ENCODE measurements around the gene DIPK1B.

DIPK1B gene

DNA sequence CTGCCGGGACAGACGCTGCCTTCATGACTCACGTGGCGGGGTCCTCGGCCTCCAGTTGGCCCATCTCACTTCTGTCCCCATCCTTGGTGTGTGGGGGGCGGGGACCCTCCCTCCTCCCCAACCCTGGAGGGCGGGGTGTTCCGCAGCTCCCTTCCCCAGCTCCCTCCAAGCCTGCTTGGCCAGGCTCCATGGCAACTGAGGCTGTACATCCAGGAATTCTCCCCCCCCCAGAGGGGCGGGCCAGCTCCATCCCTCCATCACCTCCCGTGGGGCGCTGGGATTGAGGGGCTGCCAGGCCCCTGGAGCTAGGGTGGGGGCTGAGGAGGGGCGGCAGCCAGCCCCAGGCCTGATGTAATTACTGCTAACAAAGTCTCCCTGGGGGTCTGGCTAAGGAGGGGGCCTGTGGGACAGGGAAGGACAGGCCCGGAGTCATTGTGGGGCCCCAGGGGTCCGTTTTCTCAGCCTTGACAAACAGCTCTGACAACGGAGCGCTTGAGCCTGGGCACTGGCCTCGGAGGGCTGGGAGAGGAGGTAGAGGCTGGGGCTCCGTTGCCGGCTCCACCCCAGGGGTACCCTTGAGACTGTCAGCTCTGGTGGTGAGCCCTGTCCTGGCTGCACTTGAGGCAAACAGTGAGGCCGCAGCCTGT lies 8.0 kb downstream of the DIPK1B start:
- peak; percentile 66 for DNase-seq (ENCODE audit: low read depth, low spot score)

GRCh38 chr9:136720898-136721338 lies 8.5 kb downstream of the DIPK1B start:
- DNase-seq (ENCODE audit: low read depth, low spot score): no peak

GRCh38 chr9:136721339-136722092 lies 9.1 kb downstream of the DIPK1B start:
- DNase-seq (ENCODE audit: low read depth, low spot score): peak; percentile 73

- no peak for DNase-seq (ENCODE audit: low read depth, low spot score)
These were observed 10.0 kb downstream of the DIPK1B start for GRCh38 chr9:136722093-136722968.

GRCh38 chr9:136722969-136723356 lies 10.6 kb downstream of the DIPK1B start:
- no peak for DNase-seq (ENCODE audit: low read depth, low spot score)

- DNase-seq (ENCODE audit: low read depth, low spot score): no peak
These were observed 11.1 kb downstream of the DIPK1B start for GRCh38 chr9:136723362-136723976.

- DNase-seq (ENCODE audit: low read depth, low spot score): no peak
These were observed 11.6 kb downstream of the DIPK1B start for GRCh38 chr9:136723989-136724388.

DNA sequence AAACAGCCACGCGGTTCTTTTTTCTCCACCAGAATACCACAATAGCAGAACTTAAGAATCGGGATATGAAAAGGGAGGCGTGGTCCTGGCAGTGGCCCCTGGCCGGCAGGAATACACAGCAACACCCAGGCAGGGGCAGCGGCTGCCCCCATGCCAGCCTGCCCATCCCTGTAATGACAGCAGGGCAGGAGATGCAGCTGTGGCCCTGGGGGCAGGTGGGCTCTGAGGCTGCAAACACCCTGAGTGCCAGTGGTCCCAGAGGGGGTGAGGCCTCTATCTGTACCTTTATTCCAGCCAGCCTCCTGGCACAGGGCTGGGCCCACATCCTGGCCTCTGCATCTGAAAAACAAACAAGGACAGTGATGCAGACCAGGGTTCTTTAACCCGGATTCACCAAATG lies 12.4 kb downstream of the DIPK1B start:
- no peak for DNase-seq (ENCODE audit: low read depth, low spot score)

DNA sequence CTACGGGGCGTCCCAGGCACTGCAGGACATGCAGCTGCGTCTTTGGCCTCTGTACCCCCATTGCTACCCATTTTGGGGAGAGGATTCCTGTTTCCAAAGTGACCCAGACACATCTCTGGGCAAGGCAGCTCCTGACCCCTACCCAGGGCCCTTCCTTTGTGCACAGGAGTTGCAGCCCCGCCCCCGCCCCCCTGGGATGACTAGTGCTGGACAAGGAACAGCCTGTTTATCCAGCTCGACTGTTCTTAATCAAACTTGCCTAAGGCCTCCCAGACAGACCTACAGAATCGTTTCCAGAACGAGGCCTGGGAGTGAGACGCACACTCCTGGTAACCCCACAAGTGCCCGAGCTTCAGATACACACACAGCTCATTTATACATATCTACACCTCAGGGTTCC lies 13.2 kb downstream of the DIPK1B start:
- peak; percentile 56 for DNase-seq (ENCODE audit: low read depth, low spot score)

- DNase-seq (ENCODE audit: low read depth, low spot score): no peak
These were observed 13.7 kb downstream of the DIPK1B start for GRCh38 chr9:136726118-136726517.

- peak; percentile 51 for DNase-seq (ENCODE audit: low read depth, low spot score)
These were observed 14.3 kb downstream of the DIPK1B start for GRCh38 chr9:136726631-136727191.

GRCh38 chr9:136728080-136728547 lies 15.7 kb downstream of the DIPK1B start:
- DNase-seq (ENCODE audit: low read depth, low spot score): peak; percentile 96

DNA sequence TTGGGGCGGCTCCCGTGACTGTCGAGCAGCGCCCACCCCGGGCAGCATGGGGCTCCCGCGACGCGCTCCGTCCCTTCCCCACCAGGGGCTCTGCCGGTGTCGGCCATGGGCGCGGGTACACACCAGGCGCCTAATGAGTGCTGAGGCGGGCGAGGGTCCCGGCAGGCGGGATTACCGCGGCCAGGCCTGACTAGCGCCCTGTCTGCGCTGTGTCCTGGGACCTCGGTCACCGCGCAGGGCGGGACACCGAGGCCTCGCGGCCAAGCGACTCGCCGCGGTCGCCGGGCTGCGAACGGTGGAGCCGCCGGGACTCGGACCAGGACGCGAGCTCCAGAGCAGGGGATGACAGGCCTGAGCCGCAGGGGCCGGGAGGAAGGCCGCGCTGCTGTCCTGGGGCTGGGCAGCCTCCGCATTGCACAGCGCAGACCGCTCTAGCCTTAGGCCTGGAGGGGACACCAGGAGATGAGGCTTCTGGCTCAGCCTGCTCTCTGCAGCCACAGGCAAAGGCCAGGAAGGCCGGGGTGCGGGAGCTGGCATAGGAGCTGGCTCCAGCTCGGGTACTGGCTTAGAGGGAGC lies 16.3 kb downstream of the DIPK1B start:
- peak; percentile 64 for DNase-seq (ENCODE audit: low read depth, low spot score)

DNA sequence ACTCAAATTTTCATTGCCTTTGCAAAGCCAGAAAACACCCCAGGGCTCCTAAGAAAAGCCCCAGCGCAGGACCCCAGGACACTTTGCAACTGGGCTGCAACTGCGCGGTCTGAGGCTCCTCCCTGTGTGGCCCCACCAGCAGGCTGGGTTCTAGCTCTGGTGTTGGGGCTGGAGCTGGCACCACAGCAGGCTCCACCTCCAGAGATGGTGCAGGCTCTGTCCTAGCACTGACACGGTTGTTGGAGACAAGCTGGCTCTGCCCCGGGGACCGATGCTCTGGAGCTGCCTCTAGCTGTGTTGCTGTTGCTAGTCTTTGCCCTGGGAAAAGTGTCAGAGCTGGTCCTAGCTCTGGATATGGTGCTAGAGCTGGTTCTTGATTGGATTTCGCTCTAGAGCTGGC lies 16.8 kb downstream of the DIPK1B start:
- no peak for DNase-seq (ENCODE audit: low read depth, low spot score)

GRCh38 chr9:136729926-136730325 lies 17.6 kb downstream of the DIPK1B start:
- no peak for DNase-seq (ENCODE audit: low read depth, low spot score)

DNA sequence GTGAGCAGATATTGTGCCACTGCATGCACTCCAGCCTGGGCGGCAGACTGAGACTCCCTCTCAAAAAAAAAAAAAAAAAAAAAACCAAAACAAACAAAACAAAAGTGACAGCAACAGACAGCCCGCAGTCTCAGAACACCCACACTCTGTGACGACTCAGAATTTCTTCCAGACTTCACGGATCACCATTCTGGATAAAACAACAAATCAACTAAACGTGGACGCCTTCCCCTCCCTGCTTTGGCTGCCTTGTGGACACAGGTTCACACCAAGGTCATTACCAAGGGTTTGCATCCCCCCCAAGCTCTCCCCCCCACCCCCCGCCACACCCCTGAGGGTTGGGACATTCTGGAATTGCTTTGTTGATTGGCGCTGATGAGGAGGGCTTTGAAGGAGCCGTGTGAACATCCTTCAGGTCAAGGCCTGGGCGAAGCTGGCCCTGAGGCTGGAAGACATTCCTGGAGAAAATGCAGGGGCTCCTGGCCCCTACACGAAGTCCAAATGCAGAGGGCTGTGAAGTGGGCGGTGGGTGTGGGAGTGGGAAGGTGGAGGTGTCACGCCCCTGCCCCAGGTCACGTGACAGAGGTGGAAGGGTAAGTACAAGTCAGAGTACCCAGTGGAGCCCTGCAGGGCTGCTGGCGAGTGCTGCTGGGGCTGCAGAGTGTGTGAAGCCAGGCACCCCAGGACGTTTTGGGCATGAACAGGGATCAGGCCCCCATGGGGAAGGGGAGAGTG lies 20.2 kb downstream of the DIPK1B start:
- DNase-seq (ENCODE audit: low read depth, low spot score): no peak

- DNase-seq (ENCODE audit: low read depth, low spot score): no peak
These were observed 21.2 kb downstream of the DIPK1B start for GRCh38 chr9:136733611-136734010.

GRCh38 chr9:136734837-136735496 lies 22.6 kb downstream of the DIPK1B start:
- DNase-seq (ENCODE audit: low read depth, low spot score): no peak

DNA sequence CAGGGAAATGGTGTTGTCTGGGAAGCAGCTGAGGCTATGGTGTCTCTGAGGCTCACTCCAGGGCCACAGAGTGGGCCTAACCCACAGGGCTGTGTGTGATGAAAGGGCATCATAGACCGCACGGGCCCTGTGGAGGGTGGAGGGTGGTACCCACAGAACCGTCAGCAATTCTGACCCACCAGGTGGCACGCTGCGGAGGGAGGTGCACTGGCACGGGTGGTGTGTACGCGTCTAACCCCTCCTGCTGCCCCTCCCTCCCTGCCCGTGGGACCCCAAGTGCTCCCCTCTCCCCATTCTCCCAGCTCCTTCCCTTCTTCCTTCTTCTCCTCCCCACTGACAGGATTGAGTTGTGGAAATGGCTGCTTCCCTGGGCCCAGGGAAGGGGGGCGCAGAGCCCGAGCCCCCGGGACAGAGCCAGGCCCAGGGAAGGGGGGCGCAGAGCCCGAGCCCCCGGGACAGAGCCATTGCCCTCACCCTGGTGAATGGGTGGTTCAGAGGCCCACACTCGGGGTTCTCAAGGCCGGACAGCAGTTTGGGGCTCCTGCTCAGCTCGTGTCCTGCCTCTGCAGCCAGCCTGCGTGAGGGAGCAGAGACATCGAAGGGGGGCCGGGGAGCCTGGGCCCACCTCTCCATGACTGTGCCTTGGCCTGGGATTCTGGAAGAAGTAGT lies 23.6 kb downstream of the DIPK1B start:
- DNase-seq (ENCODE audit: low read depth, low spot score): no peak
